Tibial artery (tissue), 4 donors: Measurements from ENCODE around the gene POLR1B.
A peak's percentile ranks its signal among the peaks of the same experiment; 100 is the strongest.
"Not testable (repeated sequence)": the region's sequence is repeated elsewhere in the genome, so short reads cannot be mapped to it uniquely, and the experiment has no call there.

ENCODE experiments used
- DNase-seq, 2 donors: peaks; one replicate each; pipeline ENCODE4 v3.0.0-alpha.2; 2019
- H3K27ac ChIP-seq, 2 donors: fragments of 200-600 bp; sonication (generic) in 1 of 2; 1 replicate in 1 of 2; 2 replicates in 1 of 2; pipeline ENCODE4 v1.5.1; 2018 to 2019; ENCODE audit warnings: mild to moderate bottlenecking in 1 of 2
- H3K27me3 ChIP-seq, 2 donors: fragments of 200-600 bp; sonication (generic) in 1 of 2; one replicate each; pipeline versions ENCODE4 v1.5.1 to v1.6.0; 2016 to 2019
- H3K36me3 ChIP-seq, 3 donors: fragments of 200-600 bp; sonication (generic) in 2 of 3; one replicate each; pipeline ENCODE4 v1.5.1; 2016 to 2019; ENCODE audit warnings: mild to moderate bottlenecking in 2 of 3
- H3K4me1 ChIP-seq, 4 donors: fragments of 200-600 bp; sonication (generic) in 2 of 4; 1 replicate in 3 of 4; 2 replicates in 1 of 4; pipeline ENCODE4 v1.5.1; 2016 to 2019
- H3K4me3 ChIP-seq, 2 donors: fragments of 200-600 bp; sonication (generic) in 1 of 2; 1 replicate in 1 of 2; 2 replicates in 1 of 2; pipeline ENCODE4 v1.5.1; 2018 to 2019; ENCODE audit warnings: mild to moderate bottlenecking in 2 of 2
- H3K9me3 ChIP-seq, 3 donors: fragments of 200-600 bp; sonication (generic) in 1 of 3; one replicate each; pipeline ENCODE4 v1.5.1; 2016 to 2019
- intact Hi-C: fragments of 100-400 bp; cut with DNase I; formaldehyde crosslinking; loops from one replicate; pipeline ENCODE4 v1.15.0; 2023; ENCODE audit warnings: low total_unique reads
- TF ChIP-seq, protein P1 (sequence below), 2 experiments: fragments of 200-600 bp in 1 of 2; fragments of 450-650 bp in 1 of 2; IDR thresholded peaks; one replicate each; pipeline ENCODE4 v1.5.1; 2017 to 2019; ENCODE audit warnings: antibody characterized with exemption in 2 of 2, mild to moderate bottlenecking in 1 of 2, moderate library complexity in 1 of 2

The POLR1B gene

DNA sequence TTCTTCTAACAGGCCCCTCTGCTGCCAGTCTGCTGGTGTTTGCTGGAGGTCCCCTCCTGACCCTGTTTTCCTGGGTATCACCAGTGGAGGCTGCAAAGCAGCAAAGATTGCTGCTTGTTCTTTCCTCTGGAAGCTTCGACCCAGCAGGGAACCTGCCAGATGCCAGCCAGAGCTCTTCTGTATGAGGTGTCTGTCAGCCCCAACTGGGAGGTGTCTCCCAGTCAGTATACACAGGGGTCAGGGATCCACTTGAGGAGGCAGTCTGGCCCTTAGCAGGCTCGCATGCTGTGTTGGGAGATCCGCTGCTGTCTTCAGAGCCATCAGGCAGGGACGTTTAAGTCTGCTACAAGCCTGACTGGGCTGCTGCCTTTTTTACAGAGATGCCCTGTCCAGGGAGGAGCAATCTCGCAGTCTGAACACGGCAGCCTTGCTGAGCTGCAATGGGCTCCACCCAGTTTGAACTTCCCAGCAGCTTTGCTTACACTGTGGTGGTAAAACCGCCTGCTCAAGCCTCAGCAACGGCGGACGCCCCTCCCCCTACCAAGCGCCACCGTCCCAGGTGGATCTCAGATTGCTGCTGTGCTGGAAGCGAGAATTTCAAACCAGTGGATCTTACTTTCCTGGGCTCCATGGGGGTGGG, 72.1 kb downstream of the POLR1B start:
- intact Hi-C loops, result no loop called here

DNA sequence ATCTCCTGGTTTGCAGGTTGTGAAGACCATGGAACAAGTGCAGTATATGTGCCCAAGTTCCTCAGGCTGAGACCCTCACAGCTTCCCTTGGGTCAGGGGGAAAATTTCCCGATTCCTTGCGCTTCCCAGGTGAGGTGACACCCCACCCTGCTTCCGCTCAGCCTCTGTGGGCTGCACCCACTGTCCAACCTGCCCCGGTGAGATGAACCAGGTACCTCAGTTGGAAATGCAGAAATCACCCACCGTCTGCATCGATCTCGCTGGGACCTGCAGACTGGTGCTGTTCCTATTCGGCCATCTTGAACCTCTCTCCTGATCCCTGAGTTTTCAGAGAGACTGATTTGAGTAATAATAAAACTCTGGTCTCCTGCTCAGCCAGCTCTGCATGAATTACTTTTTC, 72.8 kb downstream of the POLR1B start:
- TF ChIP-seq, protein P1, sequence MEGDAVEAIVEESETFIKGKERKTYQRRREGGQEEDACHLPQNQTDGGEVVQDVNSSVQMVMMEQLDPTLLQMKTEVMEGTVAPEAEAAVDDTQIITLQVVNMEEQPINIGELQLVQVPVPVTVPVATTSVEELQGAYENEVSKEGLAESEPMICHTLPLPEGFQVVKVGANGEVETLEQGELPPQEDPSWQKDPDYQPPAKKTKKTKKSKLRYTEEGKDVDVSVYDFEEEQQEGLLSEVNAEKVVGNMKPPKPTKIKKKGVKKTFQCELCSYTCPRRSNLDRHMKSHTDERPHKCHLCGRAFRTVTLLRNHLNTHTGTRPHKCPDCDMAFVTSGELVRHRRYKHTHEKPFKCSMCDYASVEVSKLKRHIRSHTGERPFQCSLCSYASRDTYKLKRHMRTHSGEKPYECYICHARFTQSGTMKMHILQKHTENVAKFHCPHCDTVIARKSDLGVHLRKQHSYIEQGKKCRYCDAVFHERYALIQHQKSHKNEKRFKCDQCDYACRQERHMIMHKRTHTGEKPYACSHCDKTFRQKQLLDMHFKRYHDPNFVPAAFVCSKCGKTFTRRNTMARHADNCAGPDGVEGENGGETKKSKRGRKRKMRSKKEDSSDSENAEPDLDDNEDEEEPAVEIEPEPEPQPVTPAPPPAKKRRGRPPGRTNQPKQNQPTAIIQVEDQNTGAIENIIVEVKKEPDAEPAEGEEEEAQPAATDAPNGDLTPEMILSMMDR (IDR thresholded peaks at IDR 0.05), result no peak
- no peaks in the 10 kb centered on the region for H3K36me3 ChIP-seq
- peak in 1 of 2 donors; percentile 28 for DNase-seq
- no peaks in the 10 kb centered on the region for H3K4me1 ChIP-seq
- no peak overlapping the region for H3K27ac ChIP-seq
- H3K27me3 ChIP-seq, result no peaks in the 10 kb centered on the region
- H3K9me3 ChIP-seq, result no peaks in the 10 kb centered on the region
- intact Hi-C loops, result no loop called here
- H3K4me3 ChIP-seq, result no peak overlapping the region

More for the DNA sequence above, 72.1 kb downstream of the POLR1B start:
- H3K36me3 ChIP-seq, result no peaks in the 10 kb centered on the region
- no peaks in the 10 kb centered on the region for H3K27me3 ChIP-seq
- H3K4me1 ChIP-seq, result no peaks in the 10 kb centered on the region
- no peak overlapping the region for H3K27ac ChIP-seq
- DNase-seq, result peak in 1 of 2 donors; percentile 41
- H3K9me3 ChIP-seq, result no peaks in the 10 kb centered on the region
- TF ChIP-seq, protein P1 (IDR thresholded peaks at IDR 0.05), result no peak
- no peak overlapping the region for H3K4me3 ChIP-seq

DNA sequence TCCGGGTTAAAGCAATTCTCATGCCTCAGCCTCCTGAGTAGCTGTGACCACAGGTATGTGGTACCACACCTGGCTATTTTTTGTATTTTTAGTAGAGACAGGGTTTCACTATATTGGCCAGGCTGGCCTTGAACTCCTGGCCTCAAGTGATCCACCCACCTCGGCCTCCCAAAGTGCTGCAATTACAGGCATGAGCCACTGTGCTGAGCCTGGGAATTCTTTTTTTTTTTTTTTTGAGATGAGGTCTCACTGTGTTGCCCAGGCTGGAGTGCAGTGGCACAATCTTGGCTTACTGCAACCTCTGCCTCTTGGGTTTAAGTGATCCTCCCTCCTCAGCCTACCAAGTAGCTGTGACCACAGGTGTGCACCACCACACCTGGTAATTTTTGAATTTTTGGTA, 73.5 kb downstream of the POLR1B start:
- H3K4me1 ChIP-seq, DNase-seq, H3K27me3 ChIP-seq, H3K4me3 ChIP-seq, H3K9me3 ChIP-seq, H3K36me3 ChIP-seq, H3K27ac ChIP-seq, intact Hi-C loops: not testable (repeated sequence)

DNA sequence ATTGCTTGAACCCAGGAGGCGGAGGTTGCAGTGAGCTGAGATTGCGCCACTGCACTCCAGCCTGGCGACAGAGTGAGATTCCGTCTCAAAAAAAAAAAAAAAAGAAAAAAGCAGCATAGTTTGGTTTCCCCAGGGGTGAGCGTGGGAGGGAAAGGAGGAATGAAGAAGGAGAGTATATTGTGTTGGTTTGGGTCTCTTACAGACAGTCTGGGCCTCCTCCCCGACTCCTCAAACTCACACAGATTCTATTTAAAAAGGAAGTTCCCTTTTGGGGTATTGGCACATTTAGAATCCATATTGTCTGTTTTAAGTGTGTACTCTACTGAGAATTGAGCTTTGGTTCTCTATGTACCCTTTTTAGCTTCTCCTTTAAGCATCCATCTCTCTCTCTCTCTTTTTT, 76.1 kb downstream of the POLR1B start:
- H3K4me3 ChIP-seq, result no peak overlapping the region
- intact Hi-C loops, result no loop called here

DNA sequence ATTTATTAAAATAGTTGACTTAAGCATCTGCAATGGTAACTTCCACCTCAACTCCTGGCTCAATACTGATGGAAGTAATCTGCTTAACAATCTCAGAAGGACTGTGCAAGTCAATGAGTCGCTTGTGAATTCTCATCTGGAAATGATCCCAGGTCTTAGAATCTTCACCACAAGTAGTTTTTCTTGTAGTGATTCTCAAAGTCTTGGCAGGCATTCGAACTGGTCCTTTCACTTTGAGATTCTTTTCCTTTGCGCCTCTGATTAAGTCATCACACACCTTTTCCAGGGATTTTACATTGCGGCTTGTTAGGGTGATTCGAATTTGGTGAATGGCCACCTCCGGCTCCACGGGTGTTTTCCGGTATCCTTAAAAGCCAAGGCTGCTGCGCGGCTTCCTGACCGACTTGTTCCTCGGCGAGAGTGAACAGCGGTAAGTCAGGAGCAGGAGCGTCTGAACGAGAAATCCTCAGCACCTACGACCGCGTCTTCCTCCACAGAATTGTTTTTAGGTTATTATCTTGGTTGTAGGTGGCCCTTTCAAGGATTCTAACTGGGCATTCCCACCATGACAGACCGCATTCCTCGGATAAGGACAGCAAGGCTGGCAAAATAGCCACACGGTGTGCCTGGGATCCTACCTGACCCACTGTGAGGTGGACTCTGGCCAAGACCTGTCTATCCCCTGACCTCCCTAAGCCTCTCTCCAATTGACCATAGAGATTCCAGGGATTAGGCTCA, 79.7 kb downstream of the POLR1B start:
- H3K27ac ChIP-seq, result no peak overlapping the region
- peak in 1 of 2 donors; percentile 50 for DNase-seq
- H3K9me3 ChIP-seq, result no peaks in the 10 kb centered on the region
- no peak overlapping the region for H3K4me3 ChIP-seq
- TF ChIP-seq, protein P1 (IDR thresholded peaks at IDR 0.05), result no peak
- no peaks in the 10 kb centered on the region for H3K27me3 ChIP-seq
- intact Hi-C loops, result loop anchor here (10.0 kb wide), 1 partner anchor 73 kb away; no protein-coding TSS in a partner anchor
- peaks cover 0 to 10% (median 10%) of the 10 kb centered on the region in 4 donors for H3K4me1 ChIP-seq
- H3K36me3 ChIP-seq, result no peaks in the 10 kb centered on the region

More for the DNA sequence above, 76.1 kb downstream of the POLR1B start:
- Histone ChIP-seq H3K4me1 (no peaks in the 10 kb centered on the region), H3K9me3 (no peaks in the 10 kb centered on the region), H3K27ac (no peak overlapping the region), H3K36me3 (no peaks in the 10 kb centered on the region), H3K27me3 (no peaks in the 10 kb centered on the region)
- no peak for DNase-seq
- TF ChIP-seq, protein P1 (IDR thresholded peaks at IDR 0.05), result no peak

DNA sequence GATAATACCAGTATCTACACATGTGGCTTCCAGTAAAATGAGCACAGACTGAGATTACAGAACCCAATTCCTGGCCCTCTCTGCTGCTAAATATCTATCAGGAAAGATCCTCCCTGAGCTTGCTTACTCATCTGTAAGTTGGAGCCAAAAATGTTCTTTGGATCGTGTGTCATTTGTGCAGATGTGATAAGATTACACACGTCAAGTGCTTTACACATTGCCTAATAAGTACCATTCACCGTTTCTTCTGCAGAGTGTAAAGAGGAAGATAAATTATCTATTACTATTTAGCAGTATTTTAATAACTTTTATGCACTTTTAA, 80.2 kb downstream of the POLR1B start:
- Histone ChIP-seq H3K27ac (no peak overlapping the region), H3K4me1 (peaks cover 0 to 15% (median 14%) of the 10 kb centered on the region in 4 donors), H3K4me3 (no peak overlapping the region), H3K27me3 (no peaks in the 10 kb centered on the region), H3K36me3 (no peaks in the 10 kb centered on the region), H3K9me3 (no peaks in the 10 kb centered on the region)
- TF ChIP-seq, protein P1 (IDR thresholded peaks at IDR 0.05), result no peak
- DNase-seq, result peak in 1 of 2 donors; percentile 24
- intact Hi-C loops, result loop anchor here (10.0 kb wide), 1 partner anchor 72 kb away; no protein-coding TSS in a partner anchor
